Measurements from ENCODE around the gene CSDE1. TPM values are rescaled to one million over a fixed set of nuclear protein-coding genes. Genes with fewer than 3 reads are reported as not detected.

CSDE1 gene
- total RNA-seq, 1 experiment from 2014 or later, result 362 TPM

DNA sequence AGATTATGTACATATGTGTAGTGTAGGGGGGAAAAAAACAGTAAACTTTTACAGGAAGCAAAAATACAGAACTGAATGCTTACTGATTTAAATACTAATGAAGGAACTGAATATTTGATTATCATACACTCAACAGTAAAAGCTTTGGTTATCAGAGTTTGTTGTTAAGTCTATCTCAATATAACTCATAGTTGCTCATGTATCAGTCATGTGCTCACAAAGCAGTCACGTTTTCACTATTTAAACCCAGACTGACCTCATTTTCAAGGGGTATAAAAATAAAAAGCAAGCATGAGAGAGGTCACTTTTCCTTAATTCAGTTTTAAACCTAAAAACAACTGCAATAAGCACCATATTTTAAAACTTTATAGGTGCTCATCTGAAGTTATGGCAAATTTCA is 34.3 kb downstream of the CSDE1 start:
- BruUV-seq (replicated peaks), result no TSS peak
- no peak overlapping the region for H3K4me3 Mint-ChIP-seq (ENCODE audit: low read depth, unreplicated experiment)
- no peaks in the 10 kb centered on the region for H3K27me3 Mint-ChIP-seq (ENCODE audit: unreplicated experiment)
- H3K4me1 Mint-ChIP-seq (ENCODE audit: low read depth, unreplicated experiment), result peaks cover 11% of the 10 kb centered on the region
- no peak overlapping the region for H3K27ac Mint-ChIP-seq (ENCODE audit: unreplicated experiment)
- no peak for DNase-seq
- CTCF ChIA-PET, result no interaction called here
- intact Hi-C loops (cut with micrococcal nuclease; ENCODE audit: unreplicated experiment), result no loop called here
- H3K9me3 Mint-ChIP-seq (ENCODE audit: low read depth, unreplicated experiment), result no peaks in the 10 kb centered on the region
- H3K36me3 Mint-ChIP-seq (ENCODE audit: insufficient read depth, unreplicated experiment), result peaks cover 62% of the 10 kb centered on the region
- TF ChIP-seq, protein P1, sequence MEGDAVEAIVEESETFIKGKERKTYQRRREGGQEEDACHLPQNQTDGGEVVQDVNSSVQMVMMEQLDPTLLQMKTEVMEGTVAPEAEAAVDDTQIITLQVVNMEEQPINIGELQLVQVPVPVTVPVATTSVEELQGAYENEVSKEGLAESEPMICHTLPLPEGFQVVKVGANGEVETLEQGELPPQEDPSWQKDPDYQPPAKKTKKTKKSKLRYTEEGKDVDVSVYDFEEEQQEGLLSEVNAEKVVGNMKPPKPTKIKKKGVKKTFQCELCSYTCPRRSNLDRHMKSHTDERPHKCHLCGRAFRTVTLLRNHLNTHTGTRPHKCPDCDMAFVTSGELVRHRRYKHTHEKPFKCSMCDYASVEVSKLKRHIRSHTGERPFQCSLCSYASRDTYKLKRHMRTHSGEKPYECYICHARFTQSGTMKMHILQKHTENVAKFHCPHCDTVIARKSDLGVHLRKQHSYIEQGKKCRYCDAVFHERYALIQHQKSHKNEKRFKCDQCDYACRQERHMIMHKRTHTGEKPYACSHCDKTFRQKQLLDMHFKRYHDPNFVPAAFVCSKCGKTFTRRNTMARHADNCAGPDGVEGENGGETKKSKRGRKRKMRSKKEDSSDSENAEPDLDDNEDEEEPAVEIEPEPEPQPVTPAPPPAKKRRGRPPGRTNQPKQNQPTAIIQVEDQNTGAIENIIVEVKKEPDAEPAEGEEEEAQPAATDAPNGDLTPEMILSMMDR (IDR thresholded peaks at IDR 0.05; ENCODE audit: unreplicated experiment), result no peak

DNA sequence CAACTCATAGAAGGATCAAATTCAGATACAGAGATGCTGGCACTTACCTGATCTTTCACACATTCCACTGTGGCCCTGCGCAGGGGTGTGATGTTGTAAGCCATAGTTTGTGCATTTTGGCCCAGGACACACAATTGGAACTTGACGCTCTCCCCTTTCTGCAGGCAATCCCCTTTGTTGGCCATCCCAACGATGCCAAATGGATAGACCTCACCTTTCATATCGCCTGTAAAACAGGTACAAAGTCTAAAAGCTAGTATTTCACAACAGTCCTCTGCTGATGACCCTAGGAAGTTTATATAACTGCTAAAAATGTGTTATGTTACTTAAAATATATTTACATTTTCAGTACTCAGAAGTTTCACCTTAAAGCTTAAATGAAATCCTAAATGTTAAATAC is 37.3 kb downstream of the CSDE1 start:
- CTCF ChIA-PET, result no interaction called here
- BruUV-seq (replicated peaks), result no TSS peak
- no peak overlapping the region for H3K27ac Mint-ChIP-seq (ENCODE audit: unreplicated experiment)

DNA sequence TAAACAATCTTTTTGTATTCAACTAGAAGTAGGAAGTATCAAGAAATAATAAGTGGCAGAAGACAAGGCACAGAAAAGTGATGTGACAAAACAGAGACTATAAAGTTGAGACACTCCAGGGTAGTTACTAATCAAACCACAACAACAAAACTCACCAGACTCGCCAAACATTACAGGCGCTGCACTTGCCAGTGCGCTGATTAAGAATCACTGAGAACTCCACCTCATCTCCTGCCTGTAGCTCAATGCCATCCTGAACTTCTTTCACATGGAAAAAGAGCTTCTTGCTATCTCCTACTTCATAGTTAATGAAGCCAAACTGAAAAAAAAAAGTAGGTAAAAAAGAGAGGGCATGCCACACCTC is 38.4 kb downstream of the CSDE1 start:
- Mint-ChIP-seq H3K36me3 (ENCODE audit: insufficient read depth, unreplicated experiment) (peaks cover 58% of the 10 kb centered on the region), H3K27me3 (ENCODE audit: unreplicated experiment) (no peaks in the 10 kb centered on the region), H3K9me3 (ENCODE audit: low read depth, unreplicated experiment) (no peaks in the 10 kb centered on the region), H3K27ac (ENCODE audit: unreplicated experiment) (no peak overlapping the region), H3K4me1 (ENCODE audit: low read depth, unreplicated experiment) (no peaks in the 10 kb centered on the region), H3K4me3 (ENCODE audit: low read depth, unreplicated experiment) (no peak overlapping the region)
- no peak for DNase-seq
- BruUV-seq (replicated peaks), result no TSS peak
- CTCF ChIA-PET, result interaction anchor here (0.5 to 0.6 kb wide), 2 partner anchors 92 to 306 kb away, joined by 3 to 4 read pairs; no protein-coding TSS in a partner anchor
- TF ChIP-seq, protein P1 (IDR thresholded peaks at IDR 0.05; ENCODE audit: unreplicated experiment), result no peak
- intact Hi-C loops (cut with micrococcal nuclease; ENCODE audit: unreplicated experiment), result no loop called here

More for the DNA sequence above, 37.3 kb downstream of the CSDE1 start:
- DNase-seq, result no peak
- Mint-ChIP-seq H3K36me3 (ENCODE audit: insufficient read depth, unreplicated experiment) (peaks cover 67% of the 10 kb centered on the region), H3K4me1 (ENCODE audit: low read depth, unreplicated experiment) (no peaks in the 10 kb centered on the region), H3K4me3 (ENCODE audit: low read depth, unreplicated experiment) (no peak overlapping the region), H3K9me3 (ENCODE audit: low read depth, unreplicated experiment) (no peaks in the 10 kb centered on the region), H3K27me3 (ENCODE audit: unreplicated experiment) (no peaks in the 10 kb centered on the region)
- TF ChIP-seq, protein P1 (IDR thresholded peaks at IDR 0.05; ENCODE audit: unreplicated experiment), result no peak
- intact Hi-C loops (cut with micrococcal nuclease; ENCODE audit: unreplicated experiment), result no loop called here

DNA sequence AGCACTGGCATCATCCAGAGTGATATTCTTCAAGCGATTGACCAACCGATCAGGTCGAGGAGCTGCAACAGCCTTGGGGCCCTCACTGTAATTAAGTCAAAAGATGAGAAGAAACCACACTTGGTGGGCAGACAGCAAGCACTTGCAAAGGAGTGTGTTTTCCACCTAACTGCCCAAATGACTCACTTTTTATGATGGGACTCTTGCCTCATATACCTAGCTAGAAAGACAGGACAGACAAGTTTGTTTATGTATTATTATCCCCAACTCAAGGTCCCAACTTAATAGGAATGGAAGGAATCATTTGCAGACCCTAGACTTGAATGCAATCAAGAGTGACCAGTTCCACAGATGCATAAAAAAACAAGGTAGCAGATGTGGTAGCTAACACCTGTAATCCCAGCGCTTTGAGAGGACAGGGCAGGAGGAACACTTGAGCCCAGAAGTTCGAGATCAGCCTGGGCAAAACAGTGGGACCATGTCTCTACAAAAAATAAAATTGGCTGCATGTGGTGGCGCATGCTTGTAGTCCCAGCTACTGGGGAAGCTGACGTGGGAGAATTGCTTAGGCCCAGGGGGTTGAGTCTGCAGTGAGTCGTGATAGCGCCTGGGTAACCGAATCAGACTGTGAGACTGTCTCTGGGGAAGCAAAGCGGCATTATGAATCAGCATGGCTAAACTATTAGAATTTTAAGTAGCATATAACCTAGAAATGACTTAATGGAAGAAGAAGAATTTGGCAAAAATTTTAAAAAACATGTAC is 38.9 kb downstream of the CSDE1 start:
- H3K27ac Mint-ChIP-seq (ENCODE audit: unreplicated experiment), result no peak overlapping the region
- intact Hi-C loops (cut with micrococcal nuclease; ENCODE audit: unreplicated experiment), result no loop called here
- DNase-seq, result no peak

More for the DNA sequence above, 38.9 kb downstream of the CSDE1 start:
- no peaks in the 10 kb centered on the region for H3K27me3 Mint-ChIP-seq (ENCODE audit: unreplicated experiment)
- no peak overlapping the region for H3K4me3 Mint-ChIP-seq (ENCODE audit: low read depth, unreplicated experiment)
- CTCF ChIA-PET, result interaction anchor here (0.5 kb wide), 1 partner anchor 306 kb away, joined by 4 read pairs; no protein-coding TSS in a partner anchor
- TF ChIP-seq, protein P1 (IDR thresholded peaks at IDR 0.05; ENCODE audit: unreplicated experiment), result no peak
- H3K9me3 Mint-ChIP-seq (ENCODE audit: low read depth, unreplicated experiment), result no peaks in the 10 kb centered on the region
- no peaks in the 10 kb centered on the region for H3K4me1 Mint-ChIP-seq (ENCODE audit: low read depth, unreplicated experiment)
- H3K36me3 Mint-ChIP-seq (ENCODE audit: insufficient read depth, unreplicated experiment), result peaks cover 53% of the 10 kb centered on the region
- no TSS peak for BruUV-seq (replicated peaks)
